NCI-H345 treated with DMSO at 0.1 percent for 48 hours (cell line): ENCODE measurements around the gene WIPF1.

Experiments used
- DNase-seq: peaks from one replicate; lab custom pipeline; 2025; ENCODE audit not compliant: unreplicated experiment; lab: John Stamatoyannopoulos, UW

The WIPF1 gene

DNA sequence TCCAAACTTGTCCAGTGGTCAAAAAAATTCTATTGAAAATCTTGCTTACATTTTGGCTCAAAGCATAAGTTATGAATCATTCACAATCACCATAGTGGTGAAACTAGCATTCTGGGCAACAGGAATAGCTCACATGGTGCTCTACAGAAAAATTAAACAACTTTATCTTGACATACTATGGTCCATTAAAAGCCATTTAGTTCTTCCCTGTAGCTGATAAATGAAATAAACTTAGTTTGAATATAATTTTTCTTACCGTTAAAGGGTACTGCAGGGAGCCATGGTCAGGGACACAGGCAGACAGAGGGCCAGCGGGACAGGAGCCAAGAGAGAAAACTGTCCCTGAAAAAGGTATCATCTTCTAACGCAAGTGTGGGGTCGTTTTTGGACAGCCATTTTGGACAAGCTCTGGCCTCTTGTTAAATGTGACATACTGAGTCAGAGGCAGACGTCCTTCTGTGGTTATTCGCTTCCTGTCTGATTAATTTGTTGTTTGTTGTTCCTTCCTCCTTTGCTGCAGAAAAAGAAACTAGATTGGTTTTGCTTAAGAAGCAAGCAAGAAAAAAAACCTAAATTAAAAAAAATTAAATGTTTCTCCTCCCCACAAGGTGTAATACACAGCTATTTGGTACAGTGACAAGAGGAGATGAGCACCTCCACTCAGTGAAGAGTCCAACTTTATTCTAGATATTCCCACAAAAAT lies at the start of gene WIPF1:
TSS of gene WIPF1 (minus strand) at position 460 of the 703 bp plus-strand sequence. CDS start 12,231 bp downstream, outside the sequence.
- no peak for DNase-seq

DNA sequence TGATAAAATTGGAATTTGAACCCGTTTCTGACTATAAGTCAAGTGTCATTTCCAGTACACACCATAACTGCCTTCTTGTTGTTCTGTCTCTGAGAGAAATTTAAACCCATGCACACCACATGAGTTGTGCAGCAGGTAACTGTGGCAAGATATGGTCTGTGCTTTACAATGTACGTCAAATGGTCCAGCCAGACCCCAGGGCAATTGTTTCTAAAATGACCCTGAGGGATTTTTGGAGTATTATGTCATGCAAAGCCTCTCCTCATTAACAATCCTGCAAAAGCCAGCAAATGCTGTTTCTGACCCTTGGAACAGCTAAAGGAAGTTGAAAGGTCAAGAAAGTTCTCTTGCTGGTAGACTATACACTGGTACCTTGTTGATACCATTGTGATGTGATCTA lies 47.7 kb upstream of the WIPF1 start:
- DNase-seq: no peak

- no peak for DNase-seq
These were observed 46.8 kb upstream of the WIPF1 start for GRCh38 chr2:174644406-174644805.

GRCh38 chr2:174643356-174643755 lies 45.8 kb upstream of the WIPF1 start:
- DNase-seq: no peak

DNA sequence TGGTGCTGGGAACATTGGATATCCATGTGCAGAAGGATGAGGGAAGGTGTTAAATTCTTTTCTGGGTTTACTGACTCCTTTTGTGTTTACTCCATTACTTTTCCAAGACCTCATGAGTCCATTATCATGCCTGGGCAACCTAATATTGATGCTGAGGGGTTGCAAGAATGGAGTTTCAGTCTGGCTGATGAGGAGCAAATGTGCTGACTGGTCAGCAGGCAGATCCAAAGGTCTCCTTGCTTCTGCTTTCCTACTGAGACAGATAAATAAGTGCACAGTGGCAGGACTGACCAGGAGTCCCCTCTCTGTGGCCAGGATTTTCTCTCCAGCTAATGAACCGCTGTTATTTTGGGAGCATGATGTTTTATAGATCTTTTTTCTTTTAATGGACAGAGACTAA lies 43.6 kb upstream of the WIPF1 start:
- DNase-seq: no peak

- DNase-seq: no peak
These were observed 39.4 kb upstream of the WIPF1 start for GRCh38 chr2:174636987-174637386.

DNA sequence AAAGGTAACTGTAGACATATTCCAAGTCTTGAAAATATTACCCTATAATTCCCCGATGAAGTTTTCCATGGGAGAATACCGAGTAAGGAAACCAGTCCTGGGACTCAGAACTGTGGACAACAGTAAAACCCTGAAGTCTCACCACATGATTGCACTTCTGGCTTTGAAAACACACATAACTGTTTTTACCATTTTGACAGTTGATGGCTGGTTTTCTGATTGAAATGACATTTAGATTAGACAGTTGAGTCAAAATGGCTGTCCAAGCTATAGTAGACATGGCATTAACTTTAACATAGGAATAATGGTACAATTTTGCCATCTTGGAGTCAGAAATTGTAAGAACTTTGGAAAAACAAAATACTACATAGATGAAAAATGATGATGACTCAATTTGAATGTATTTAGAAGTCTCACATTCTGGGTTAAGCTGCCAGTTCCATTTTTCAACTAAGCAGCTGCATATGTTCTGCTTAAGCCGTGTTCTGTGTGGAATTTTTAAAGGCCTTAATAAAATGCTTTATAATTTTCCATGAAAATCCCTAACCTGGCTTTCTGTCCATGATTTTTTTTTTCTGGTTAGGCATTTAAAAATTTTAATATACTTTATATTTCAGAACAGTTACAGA lies 38.3 kb upstream of the WIPF1 start:
- DNase-seq: no peak

GRCh38 chr2:174635015-174635593 lies 37.5 kb upstream of the WIPF1 start:
- DNase-seq: no peak

GRCh38 chr2:174634130-174635014 lies 36.8 kb upstream of the WIPF1 start:
- DNase-seq: no peak

- DNase-seq: no peak
These were observed 36.0 kb upstream of the WIPF1 start for GRCh38 chr2:174633623-174633930.

GRCh38 chr2:174632841-174633622 lies 35.4 kb upstream of the WIPF1 start:
- DNase-seq: no peak

DNA sequence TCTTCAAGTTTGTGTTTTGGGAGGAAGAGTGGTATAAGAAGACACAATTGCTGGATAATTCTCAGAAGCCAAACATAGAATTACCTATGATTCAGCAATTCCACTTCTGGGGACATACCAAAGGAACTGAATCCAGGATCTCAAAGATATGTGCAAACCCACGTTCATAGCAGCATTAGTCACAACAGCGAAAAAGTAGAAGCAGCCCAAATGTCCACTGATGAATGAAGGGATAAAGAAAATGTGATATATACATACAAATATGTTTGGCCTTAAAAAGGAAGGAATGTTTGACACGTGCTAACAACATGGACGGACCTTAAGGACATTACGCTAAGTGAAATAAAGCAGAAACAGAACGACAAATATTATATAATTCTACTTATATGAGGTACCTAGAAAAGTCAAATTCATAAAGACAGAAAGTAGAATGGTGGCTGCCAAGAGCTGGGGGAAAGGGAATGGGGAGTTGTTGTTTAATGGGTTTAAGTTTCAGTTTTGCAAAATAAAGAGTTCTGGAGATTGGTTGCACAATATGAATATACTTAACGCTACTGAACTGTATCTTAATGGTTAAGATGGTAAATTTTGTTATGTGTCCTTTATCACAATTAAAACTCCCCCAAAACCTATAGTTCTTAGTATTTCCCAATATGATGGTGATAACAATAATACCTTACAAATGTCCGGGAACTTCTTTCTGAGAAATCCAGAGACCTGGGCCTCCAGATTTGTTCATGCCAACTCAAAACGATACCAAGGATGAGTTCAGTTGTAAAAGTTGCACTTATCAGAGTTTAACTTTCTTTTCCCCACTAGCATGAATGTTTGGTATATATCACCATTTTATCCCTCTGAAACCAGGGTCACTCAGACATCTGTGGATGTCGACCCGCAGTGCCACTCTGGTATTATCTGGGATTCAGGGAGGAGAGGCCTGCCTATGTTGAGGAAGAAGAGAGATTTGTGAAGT lies 33.7 kb upstream of the WIPF1 start:
- DNase-seq: no peak

- no peak for DNase-seq
These were observed 32.5 kb upstream of the WIPF1 start for GRCh38 chr2:174630107-174630506.

DNA sequence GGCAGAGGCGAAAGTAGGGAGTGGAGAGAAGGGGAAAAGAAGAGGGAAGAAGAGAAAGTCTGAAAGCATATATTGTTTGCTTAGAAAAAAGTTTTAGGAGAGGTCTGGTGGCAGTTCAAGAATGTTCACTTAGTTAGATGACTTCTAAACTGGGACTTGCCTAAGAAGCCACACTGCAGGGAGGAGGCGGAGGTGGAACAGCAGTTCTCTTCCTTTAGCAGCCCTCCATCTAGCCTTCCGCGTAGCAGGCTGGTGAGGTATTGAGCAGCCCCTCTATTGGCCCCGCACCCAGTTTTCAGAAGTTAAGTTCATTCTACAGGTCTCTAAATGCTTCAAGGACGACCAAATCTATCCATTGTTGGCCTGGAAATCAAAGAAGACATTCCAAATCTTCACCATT lies 31.9 kb upstream of the WIPF1 start:
- no peak for DNase-seq

DNA sequence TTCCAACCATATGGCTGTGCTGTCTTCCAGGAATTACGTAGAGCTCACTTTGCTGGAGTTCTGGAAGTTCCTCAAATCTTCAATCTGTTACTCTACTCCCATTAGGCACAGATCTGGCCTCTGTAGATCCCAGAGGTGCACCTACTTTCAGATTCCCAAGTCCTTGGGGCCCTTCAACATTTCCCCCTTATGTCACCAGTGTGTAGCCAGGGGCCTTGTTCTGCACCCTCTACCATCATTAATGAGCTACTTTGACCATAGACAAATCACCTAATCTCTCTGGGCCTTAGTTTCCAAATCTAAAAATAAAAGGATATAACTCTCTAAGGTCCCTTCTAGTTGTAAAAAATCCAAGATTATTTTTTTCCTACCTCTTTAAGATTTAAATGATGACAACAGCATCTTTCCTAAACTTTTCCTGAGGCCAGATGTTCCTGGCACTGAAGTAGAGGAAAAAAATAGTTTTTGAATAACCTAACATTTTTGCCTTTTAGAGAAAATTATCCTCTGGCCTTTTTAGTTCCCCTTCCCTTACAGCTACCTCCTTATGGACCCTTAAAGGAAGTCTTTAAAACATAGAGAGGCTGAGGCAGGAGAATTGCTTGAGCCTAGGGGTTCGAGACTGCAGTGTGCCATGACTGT lies 31.0 kb upstream of the WIPF1 start:
- no peak for DNase-seq

GRCh38 chr2:174627216-174627615 lies 29.6 kb upstream of the WIPF1 start:
- DNase-seq: no peak

GRCh38 chr2:174624895-174625430 lies 27.4 kb upstream of the WIPF1 start:
- no peak for DNase-seq

DNA sequence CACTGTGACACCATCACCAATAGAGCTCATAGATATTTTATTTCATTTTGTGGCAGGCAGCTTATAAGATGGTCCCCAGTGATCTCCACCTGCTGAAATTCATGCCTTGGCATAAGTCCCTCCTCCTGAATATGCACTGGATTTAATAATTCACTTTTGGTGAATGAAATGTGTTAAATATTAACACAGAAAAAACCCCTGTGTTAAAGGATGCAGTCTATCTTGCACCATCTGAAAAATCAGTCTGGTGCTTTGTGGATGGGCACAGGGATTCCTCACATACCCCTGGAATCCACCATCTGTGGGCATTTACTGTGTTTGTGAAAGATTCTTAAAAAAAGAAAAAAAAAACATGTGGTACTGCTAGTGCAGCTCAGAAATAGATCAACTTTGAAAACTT lies 26.1 kb upstream of the WIPF1 start:
- no peak for DNase-seq

GRCh38 chr2:174623106-174623637 lies 25.6 kb upstream of the WIPF1 start:
- no peak for DNase-seq
